PFSK-1 (cell line): ENCODE measurements around the gene ANOS1.

Source experiments
- POLR2AphosphoS5 ChIP-seq: IDR thresholded peaks from 2 replicates; pipeline ENCODE4 v1.6.1; 2012; ENCODE audit warnings: low read depth, mild to moderate bottlenecking, control low read depth, low read length, moderate library complexity
- TF ChIP-seq, protein P1 (sequence below), 2 experiments: IDR thresholded peaks; 2 replicates each; pipeline versions ENCODE4 v1.6.1 to v1.8.0; 2011 to 2012; ENCODE audit warnings: low read depth in 2 of 2, low read length in 2 of 2, control low read depth in 1 of 2, inconsistent platforms in 1 of 2, mild to moderate bottlenecking in 1 of 2, moderate library complexity in 1 of 2; ENCODE audit not compliant: insufficient read depth in 1 of 2

GRCh38 chrX:8729811-8730210 is 2.1 kb downstream of the ANOS1 start:
- TF ChIP-seq POLR2AphosphoS5: no peak
- TF ChIP-seq, protein P1, sequence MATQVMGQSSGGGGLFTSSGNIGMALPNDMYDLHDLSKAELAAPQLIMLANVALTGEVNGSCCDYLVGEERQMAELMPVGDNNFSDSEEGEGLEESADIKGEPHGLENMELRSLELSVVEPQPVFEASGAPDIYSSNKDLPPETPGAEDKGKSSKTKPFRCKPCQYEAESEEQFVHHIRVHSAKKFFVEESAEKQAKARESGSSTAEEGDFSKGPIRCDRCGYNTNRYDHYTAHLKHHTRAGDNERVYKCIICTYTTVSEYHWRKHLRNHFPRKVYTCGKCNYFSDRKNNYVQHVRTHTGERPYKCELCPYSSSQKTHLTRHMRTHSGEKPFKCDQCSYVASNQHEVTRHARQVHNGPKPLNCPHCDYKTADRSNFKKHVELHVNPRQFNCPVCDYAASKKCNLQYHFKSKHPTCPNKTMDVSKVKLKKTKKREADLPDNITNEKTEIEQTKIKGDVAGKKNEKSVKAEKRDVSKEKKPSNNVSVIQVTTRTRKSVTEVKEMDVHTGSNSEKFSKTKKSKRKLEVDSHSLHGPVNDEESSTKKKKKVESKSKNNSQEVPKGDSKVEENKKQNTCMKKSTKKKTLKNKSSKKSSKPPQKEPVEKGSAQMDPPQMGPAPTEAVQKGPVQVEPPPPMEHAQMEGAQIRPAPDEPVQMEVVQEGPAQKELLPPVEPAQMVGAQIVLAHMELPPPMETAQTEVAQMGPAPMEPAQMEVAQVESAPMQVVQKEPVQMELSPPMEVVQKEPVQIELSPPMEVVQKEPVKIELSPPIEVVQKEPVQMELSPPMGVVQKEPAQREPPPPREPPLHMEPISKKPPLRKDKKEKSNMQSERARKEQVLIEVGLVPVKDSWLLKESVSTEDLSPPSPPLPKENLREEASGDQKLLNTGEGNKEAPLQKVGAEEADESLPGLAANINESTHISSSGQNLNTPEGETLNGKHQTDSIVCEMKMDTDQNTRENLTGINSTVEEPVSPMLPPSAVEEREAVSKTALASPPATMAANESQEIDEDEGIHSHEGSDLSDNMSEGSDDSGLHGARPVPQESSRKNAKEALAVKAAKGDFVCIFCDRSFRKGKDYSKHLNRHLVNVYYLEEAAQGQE (IDR thresholded peaks at IDR 0.05; ENCODE audit: insufficient read depth in 1 of 2, low read depth in 2 of 2, low read length in 2 of 2): no peak
